Upper lobe of left lung (tissue), 6 donors: ENCODE results near the gene CSF3R. TPM values are rescaled to one million over a fixed set of nuclear protein-coding genes. Genes with fewer than 3 reads are reported as not detected.

Experiments used
- ATAC-seq, 2 donors: fragments of 200-7000 bp; cut with Tn5 transposase; one replicate each; pipeline ENCODE4 v1.9.1; 2022; ENCODE audit warnings: mild to moderate bottlenecking in 2 of 2, moderate library complexity in 2 of 2; ENCODE audit not compliant: low FRiP score in 2 of 2
- DNase-seq, 2 donors: peaks; one replicate each; pipeline ENCODE4 v3.0.0-alpha.2; 2019 to 2020
- H3K27ac ChIP-seq, 4 donors: fragments of 200-600 bp; sonication (generic); one replicate each; pipeline ENCODE4 v1.5.1; 2016 to 2019
- H3K27me3 ChIP-seq, 4 donors: fragments of 200-600 bp; sonication (generic); one replicate each; pipeline ENCODE4 v1.5.1; 2017 to 2019
- H3K36me3 ChIP-seq, 4 donors: fragments of 200-600 bp; sonication (generic); one replicate each; pipeline ENCODE4 v1.5.1; 2016 to 2019
- H3K4me1 ChIP-seq, 4 donors: fragments of 200-600 bp; sonication (generic); one replicate each; pipeline ENCODE4 v1.5.1; 2018 to 2019
- H3K4me3 ChIP-seq, 4 donors: fragments of 200-600 bp; sonication (generic); one replicate each; pipeline ENCODE4 v1.5.1; 2017 to 2019; ENCODE audit warnings: mild to moderate bottlenecking in 2 of 4, moderate library complexity in 1 of 4
- H3K9me3 ChIP-seq, 4 donors: fragments of 200-600 bp; sonication (generic); one replicate each; pipeline ENCODE4 v1.5.1; 2018 to 2019
- CTCF ChIP-seq, 6 experiments: fragments of 450-650 bp in 4 of 6; fragments of 200-600 bp in 2 of 6; sonication (generic) in 2 of 6; IDR thresholded peaks; one replicate each; pipeline ENCODE4 v1.5.1; 2016 to 2019; ENCODE audit warnings: antibody characterized with exemption in 6 of 6
- EP300 ChIP-seq, 4 donors: sonication (generic); formaldehyde crosslinking; IDR thresholded peaks; one replicate each; pipeline ENCODE4 v1.5.1; 2017; ENCODE audit warnings: antibody characterized with exemption in 4 of 4, control low read depth in 2 of 4
- POLR2A ChIP-seq, 4 donors: fragments of 450-650 bp; IDR thresholded peaks; one replicate each; pipeline ENCODE4 v1.5.1; 2016 to 2017; ENCODE audit warnings: antibody characterized with exemption in 4 of 4, mild to moderate bottlenecking in 2 of 4
- POLR2AphosphoS5 ChIP-seq, 2 donors: sonication (generic); formaldehyde crosslinking; IDR thresholded peaks; one replicate each; pipeline ENCODE4 v1.5.1; 2017; ENCODE audit warnings: antibody characterized with exemption in 2 of 2
- WGBS, 2 donors: methylation state at CpG; one replicate each; pipeline ENCODE4 v1.1.5; 2017 to 2018; 5-methylcytosine and 5-hydroxymethylcytosine counted together
- total RNA-seq, 6 donors: library from RNA; depleted of rRNA in 4 of 6; stranded (reverse); fragments of >200 nt in 4 of 6; gene quantifications; one replicate each; pipeline versions ENCODE4 v1.1.0 to v1.2.1, GENCODE V29; 2016 to 2021
- donor health status: DM: no; HTN: no; CAD: no; lungs with moderate emphysema.
- donor health status: DM: no; HTN: yes; CAD: no; lungs with severe emphysema.

CSF3R gene
- total RNA-seq, 6 donors from 2014 or later: 192 to 851 (median 261) TPM

GRCh38 chr1:36520771-36521420, 38.2 kb upstream of the CSF3R start:
- 75 to 79% methylated on average over 12 of the region's 12 CpGs for WGBS, 2 donors
- Histone ChIP-seq H3K36me3 (no peaks in the 10 kb centered on the region), H3K27ac (no peak overlapping the region), H3K27me3 (no peaks in the 10 kb centered on the region), H3K4me1 (peaks cover 0 to 9% (median 2%) of the 10 kb centered on the region in 4 donors), H3K9me3 (no peaks in the 10 kb centered on the region), H3K4me3 (no peak overlapping the region)
- ATAC-seq (no peak), DNase-seq (no peak)
- TF ChIP-seq POLR2AphosphoS5 (IDR thresholded peaks at IDR 0.05) (no peak), POLR2A (IDR thresholded peaks at IDR 0.05) (no peak), CTCF (IDR thresholded peaks at IDR 0.05) (no peak), EP300 (IDR thresholded peaks at IDR 0.05) (no peak)

- no peaks in the 10 kb centered on the region for H3K36me3 ChIP-seq
- WGBS, 2 donors: 79 to 82% methylated on average over 6 to 8 of the region's 8 CpGs
- ATAC-seq: no peak
These were observed 37.3 kb upstream of the CSF3R start for GRCh38 chr1:36520056-36520455.

GRCh38 chr1:36517011-36517771, 34.5 kb upstream of the CSF3R start:
- DNase-seq: no peak
- no peak for TF ChIP-seq POLR2AphosphoS5 (IDR thresholded peaks at IDR 0.05)
- no peak for TF ChIP-seq CTCF (IDR thresholded peaks at IDR 0.05)
- TF ChIP-seq EP300 (IDR thresholded peaks at IDR 0.05): no peak

More at GRCh38 chr1:36520056-36520455, 37.3 kb upstream of the CSF3R start:
- TF ChIP-seq EP300 (IDR thresholded peaks at IDR 0.05) (no peak), POLR2AphosphoS5 (IDR thresholded peaks at IDR 0.05) (no peak), POLR2A (IDR thresholded peaks at IDR 0.05) (no peak), CTCF (IDR thresholded peaks at IDR 0.05) (no peak)
- Histone ChIP-seq H3K9me3 (no peaks in the 10 kb centered on the region), H3K4me3 (no peak overlapping the region), H3K27ac (no peak overlapping the region), H3K4me1 (peaks cover 0 to 11% (median 2%) of the 10 kb centered on the region in 4 donors), H3K27me3 (no peaks in the 10 kb centered on the region)
- peak in 1 of 2 donors; percentile 20 for DNase-seq

GRCh38 chr1:36516372-36517010, 33.8 kb upstream of the CSF3R start:
- H3K27me3 ChIP-seq: no peaks in the 10 kb centered on the region
- ATAC-seq (peak; percentile 67 to 76), DNase-seq (peak; percentile 49 to 82)
- H3K36me3 ChIP-seq: no peaks in the 10 kb centered on the region
- H3K4me1 ChIP-seq: peaks cover 0 to 11% (median 2%) of the 10 kb centered on the region in 4 donors
- no peak overlapping the region for H3K4me3 ChIP-seq
- no peaks in the 10 kb centered on the region for H3K9me3 ChIP-seq
- WGBS, 2 donors: 58 to 72% methylated on average over 5 to 10 of the region's 10 CpGs
- TF ChIP-seq POLR2AphosphoS5 (IDR thresholded peaks at IDR 0.05) (no peak), POLR2A (IDR thresholded peaks at IDR 0.05) (no peak), CTCF (IDR thresholded peaks at IDR 0.05) (peak; percentile 55 to 75 (median 68))
- H3K27ac ChIP-seq: no peak overlapping the region

More at GRCh38 chr1:36517011-36517771, 34.5 kb upstream of the CSF3R start:
- H3K4me3 ChIP-seq: no peak overlapping the region
- H3K4me1 ChIP-seq: peaks cover 0 to 11% (median 2%) of the 10 kb centered on the region in 4 donors
- H3K27ac ChIP-seq: no peak overlapping the region
- H3K27me3 ChIP-seq: no peaks in the 10 kb centered on the region
- H3K36me3 ChIP-seq: no peaks in the 10 kb centered on the region
- 58 to 67% methylated on average over 16 of the region's 16 CpGs for WGBS, 2 donors
- ATAC-seq: no peak
- H3K9me3 ChIP-seq: no peaks in the 10 kb centered on the region
